ENCODE measurements around the gene PIP5KL1.

- TF ChIP-seq CTCF (IDR thresholded peaks at IDR 0.05) (no peak), POLR2A (IDR thresholded peaks at IDR 0.05) (no peak)
Measured at GRCh38 chr9:127920794-127921193, 9.8 kb downstream of the PIP5KL1 start.
